DOHH2 (cell line): ENCODE data around the gene PTGIS.

Source experiments
- H3F3A ChIP-seq: fragments of 200-600 bp; sonication (generic), shearing (Covaris generic); 2 replicates; pipeline ENCODE4 v1.6.0; 2016; ENCODE audit warnings: antibody characterized with exemption, mild to moderate bottlenecking; ENCODE audit not compliant: control insufficient read depth, insufficient read depth
- H3K27ac ChIP-seq: fragments of 200-600 bp; sonication (generic); 2 replicates; pipeline ENCODE4 v1.5.1; 2014; ENCODE audit warnings: low read depth, mild to moderate bottlenecking, low read length, moderate library complexity
- H3K27me3 ChIP-seq: fragments of 200-600 bp; sonication (generic); 2 replicates; pipeline ENCODE4 v1.6.1; 2014; ENCODE audit warnings: mild to moderate bottlenecking, low read length, mixed read lengths; ENCODE audit not compliant: control insufficient read depth
- H3K36me3 ChIP-seq: fragments of 200-600 bp; sonication (generic); 2 replicates; pipeline ENCODE4 v1.6.1; 2014; ENCODE audit warnings: mild to moderate bottlenecking, low read length, moderate library complexity, mixed read lengths; ENCODE audit not compliant: control insufficient read depth
- H3K4me1 ChIP-seq: fragments of 200-600 bp; sonication (generic); 2 replicates; pipeline ENCODE4 v1.6.1; 2014; ENCODE audit warnings: mild to moderate bottlenecking, low read length, mixed read lengths; ENCODE audit not compliant: control insufficient read depth
- H3K4me2 ChIP-seq: fragments of 200-600 bp; sonication (generic); 2 replicates; pipeline ENCODE4 v1.6.0; 2014; ENCODE audit warnings: mild to moderate bottlenecking, low read length, moderate library complexity
- H3K4me3 ChIP-seq: fragments of 200-600 bp; sonication (generic); 2 replicates; pipeline ENCODE4 v1.5.1; 2014; ENCODE audit warnings: mild to moderate bottlenecking, low read length, mixed read lengths
- H3K79me2 ChIP-seq: fragments of 200-600 bp; sonication (generic); 2 replicates; pipeline ENCODE4 v1.6.1; 2014; ENCODE audit warnings: mild to moderate bottlenecking, low read length, mixed read lengths; ENCODE audit not compliant: control insufficient read depth
- H3K9me2 ChIP-seq: fragments of 200-600 bp; sonication (generic); replicated peaks from 2 replicates; pipeline ENCODE4 v1.6.1; 2014; ENCODE audit warnings: mild to moderate bottlenecking, low read length, mixed read lengths; ENCODE audit not compliant: control insufficient read depth
- H3K9me3 ChIP-seq: fragments of 200-600 bp; sonication (generic); 2 replicates; pipeline ENCODE4 v1.6.1; 2014; ENCODE audit warnings: antibody characterized with exemption, low read length, mixed read lengths; ENCODE audit not compliant: control insufficient read depth, insufficient read depth
- H4K20me1 ChIP-seq: fragments of 200-600 bp; sonication (generic); 2 replicates; pipeline ENCODE4 v1.6.0; 2014; ENCODE audit warnings: low read depth, mild to moderate bottlenecking, antibody characterized with exemption, low read length, moderate library complexity; ENCODE audit not compliant: control insufficient read depth, insufficient read depth
- CTCF ChIP-seq: fragments of 200-600 bp; sonication (generic); IDR thresholded peaks from one replicate; pipeline ENCODE4 v1.5.1; 2014; ENCODE audit warnings: antibody characterized with exemption, mild to moderate bottlenecking, low read depth, low read length; ENCODE audit not compliant: poor library complexity, severe bottlenecking
- EZH2phosphoT487 ChIP-seq: fragments of 200-600 bp; sonication (generic); IDR thresholded peaks from 2 replicates; pipeline ENCODE4 v1.6.1; 2017; ENCODE audit warnings: borderline replicate concordance, mild to moderate bottlenecking, antibody characterized with exemption, low read length, moderate library complexity, mixed read lengths

Gene PTGIS

GRCh38 chr20:49483696-49484123 lies 84.2 kb downstream of the PTGIS start:
- TF ChIP-seq CTCF (no peak), EZH2phosphoT487 (no peak)
- peak overlapping the region; percentile 16; the same call in 1 of the 2 replicates for H3K4me2 ChIP-seq
- H3F3A ChIP-seq: no peaks in the 10 kb centered on the region
- H3K4me1 ChIP-seq: peaks cover 4% of the 10 kb centered on the region
- H3K9me2 ChIP-seq: no peaks in the 10 kb centered on the region
- peaks cover 41% of the 10 kb centered on the region for H3K27me3 ChIP-seq
- no peak overlapping the region for H3K4me3 ChIP-seq
- no peaks in the 10 kb centered on the region for H3K36me3 ChIP-seq
- no peak overlapping the region for H3K27ac ChIP-seq
- no peaks in the 10 kb centered on the region for H3K9me3 ChIP-seq
- no peaks in the 10 kb centered on the region for H3K79me2 ChIP-seq
- H4K20me1 ChIP-seq: no peaks in the 10 kb centered on the region

- no peaks in the 10 kb centered on the region for H3K9me2 ChIP-seq
- H3K9me3 ChIP-seq: no peaks in the 10 kb centered on the region
- H3K4me1 ChIP-seq: peaks cover 4% of the 10 kb centered on the region
- no peak overlapping the region for H3K4me3 ChIP-seq
- TF ChIP-seq CTCF: no peak
- no peak for TF ChIP-seq EZH2phosphoT487
- no peaks in the 10 kb centered on the region for H3K79me2 ChIP-seq
- H3F3A ChIP-seq: no peaks in the 10 kb centered on the region
- H3K27me3 ChIP-seq: peaks cover 36% of the 10 kb centered on the region
- H3K36me3 ChIP-seq: no peaks in the 10 kb centered on the region
- no peak overlapping the region for H3K27ac ChIP-seq
- H4K20me1 ChIP-seq: no peaks in the 10 kb centered on the region
- no peak overlapping the region; the same call in 1 of the 2 replicates for H3K4me2 ChIP-seq
Measured at GRCh38 chr20:49483018-49483695, 84.8 kb downstream of the PTGIS start.

GRCh38 chr20:49482621-49483017 lies 85.3 kb downstream of the PTGIS start, which contains the start of gene KCNB1:
Gene KCNB1, minus strand, starts transcription at chr20:49482668. Its CDS starts 188 bp downstream, at chr20:49482480.
- Histone ChIP-seq H3K9me3 (no peaks in the 10 kb centered on the region), H3K4me2 (no peak within 1 kb of the TSS), H3K4me1 (peaks cover 4% of the 10 kb centered on the region), H3K27ac (no peak within 1 kb of the TSS), H3K4me3 (no peak within 1 kb of the TSS), H3K27me3 (peaks cover 35% of the 10 kb centered on the region), H4K20me1 (no peaks in the 10 kb centered on the region), H3K79me2 (no peaks in the 10 kb centered on the region), H3K36me3 (no peaks in the 10 kb centered on the region), H3F3A (no peaks in the 10 kb centered on the region), H3K9me2 (no peaks in the 10 kb centered on the region)
- TF ChIP-seq EZH2phosphoT487 (no peak), CTCF (no peak)
